ENCODE data around the gene VLDLR. TPM values are rescaled to one million over a fixed set of nuclear protein-coding genes. Genes with fewer than 3 reads are reported as not detected.

The VLDLR gene
- total RNA-seq, 2 donors from 2014 or later, result 29.5 to 38.7 TPM

DNA sequence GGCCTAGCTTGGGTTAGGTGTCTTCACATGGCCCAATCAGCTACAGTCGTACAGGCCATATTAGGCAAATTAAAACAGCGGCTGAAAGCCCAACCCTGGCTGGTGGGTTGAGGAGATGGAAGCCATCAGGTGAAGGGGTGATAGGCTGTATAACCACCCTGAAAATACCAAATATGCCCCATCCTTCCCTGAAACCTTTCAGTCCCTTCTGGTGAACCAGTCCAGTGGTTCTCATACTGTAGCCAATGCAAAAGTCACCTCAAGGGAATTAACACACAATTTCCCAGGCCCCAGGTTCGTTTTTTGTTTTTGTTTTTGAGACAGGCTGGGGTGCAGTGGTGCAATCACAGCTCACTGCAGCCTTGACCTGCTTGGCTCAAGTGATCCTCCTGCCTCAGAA, 75.9 kb downstream of the VLDLR start:
- H3K4me3 ChIP-seq (ENCODE audit: low read length), result no peak overlapping the region
- no peaks in the 10 kb centered on the region for H3K9me3 ChIP-seq (ENCODE audit: control insufficient read depth, low read length)
- no peak for DNase-seq
- no peak overlapping the region for H3K27ac ChIP-seq (ENCODE audit: low read depth, low read length)
- WGBS, 2 experiments (ENCODE audit: insufficient coverage in 1 of 2, insufficient read length in 1 of 2), result 93% methylated on average over 3 of the region's 3 CpGs; no CpG with 5 or more reads in 1 of the 2 experiments
- no peak overlapping the region for H3K4me3 Mint-ChIP-seq
- H3K4me1 ChIP-seq (ENCODE audit: control insufficient read depth, insufficient read depth, low read length), result peaks cover 13% of the 10 kb centered on the region
- no peaks in the 10 kb centered on the region for H3K36me3 ChIP-seq (ENCODE audit: control insufficient read depth, insufficient read depth, low read length)
- H3K27me3 Mint-ChIP-seq (ENCODE audit: insufficient read depth), result no peaks in the 10 kb centered on the region
- no peak overlapping the region for H3K27ac Mint-ChIP-seq
- peaks cover 3% of the 10 kb centered on the region for H3K36me3 Mint-ChIP-seq (ENCODE audit: low read depth)
- peaks cover 36% of the 10 kb centered on the region for H3K4me1 Mint-ChIP-seq
- H3K9me3 Mint-ChIP-seq, result no peaks in the 10 kb centered on the region
- H3K27me3 ChIP-seq (ENCODE audit: control insufficient read depth, insufficient read depth, low read length, poor library complexity, severe bottlenecking), result no peaks in the 10 kb centered on the region
- TF ChIP-seq, protein P1, sequence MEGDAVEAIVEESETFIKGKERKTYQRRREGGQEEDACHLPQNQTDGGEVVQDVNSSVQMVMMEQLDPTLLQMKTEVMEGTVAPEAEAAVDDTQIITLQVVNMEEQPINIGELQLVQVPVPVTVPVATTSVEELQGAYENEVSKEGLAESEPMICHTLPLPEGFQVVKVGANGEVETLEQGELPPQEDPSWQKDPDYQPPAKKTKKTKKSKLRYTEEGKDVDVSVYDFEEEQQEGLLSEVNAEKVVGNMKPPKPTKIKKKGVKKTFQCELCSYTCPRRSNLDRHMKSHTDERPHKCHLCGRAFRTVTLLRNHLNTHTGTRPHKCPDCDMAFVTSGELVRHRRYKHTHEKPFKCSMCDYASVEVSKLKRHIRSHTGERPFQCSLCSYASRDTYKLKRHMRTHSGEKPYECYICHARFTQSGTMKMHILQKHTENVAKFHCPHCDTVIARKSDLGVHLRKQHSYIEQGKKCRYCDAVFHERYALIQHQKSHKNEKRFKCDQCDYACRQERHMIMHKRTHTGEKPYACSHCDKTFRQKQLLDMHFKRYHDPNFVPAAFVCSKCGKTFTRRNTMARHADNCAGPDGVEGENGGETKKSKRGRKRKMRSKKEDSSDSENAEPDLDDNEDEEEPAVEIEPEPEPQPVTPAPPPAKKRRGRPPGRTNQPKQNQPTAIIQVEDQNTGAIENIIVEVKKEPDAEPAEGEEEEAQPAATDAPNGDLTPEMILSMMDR (conservative IDR thresholded peaks at IDR 0.05), result no peak
- H3K9ac ChIP-seq (ENCODE audit: extremely low read depth, low read length, poor library complexity, severe bottlenecking), result no peak overlapping the region

DNA sequence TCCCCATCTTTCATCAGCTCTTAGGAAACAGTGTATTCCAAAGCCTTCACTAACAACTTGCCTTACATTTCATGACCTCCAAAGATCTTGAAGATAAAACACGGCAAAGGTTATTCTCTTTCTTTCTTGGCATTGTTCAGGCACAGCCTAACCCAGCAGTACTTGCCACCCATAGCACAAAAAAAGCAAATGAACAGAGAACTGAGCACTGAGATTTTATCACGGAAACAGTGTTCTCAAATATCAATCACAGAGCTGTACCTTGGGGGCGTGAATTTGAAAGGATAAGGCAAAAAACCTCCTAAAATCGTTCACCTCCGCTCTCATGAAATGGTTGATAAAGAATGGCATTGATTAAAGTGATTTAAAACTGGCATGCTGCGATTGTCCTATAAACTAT, 78.8 kb downstream of the VLDLR start:
- Histone ChIP-seq H3K4me1 (ENCODE audit: control insufficient read depth, insufficient read depth, low read length) (peaks cover 13% of the 10 kb centered on the region), H3K27ac (ENCODE audit: low read depth, low read length) (no peak overlapping the region), H3K27me3 (ENCODE audit: control insufficient read depth, insufficient read depth, low read length, poor library complexity, severe bottlenecking) (no peaks in the 10 kb centered on the region), H3K9ac (ENCODE audit: extremely low read depth, low read length, poor library complexity, severe bottlenecking) (no peak overlapping the region), H3K4me3 (ENCODE audit: low read length) (no peak overlapping the region), H3K9me3 (ENCODE audit: control insufficient read depth, low read length) (no peaks in the 10 kb centered on the region), H3K36me3 (ENCODE audit: control insufficient read depth, insufficient read depth, low read length) (no peaks in the 10 kb centered on the region)
- Mint-ChIP-seq H3K4me1 (peaks cover 38% of the 10 kb centered on the region), H3K9me3 (no peaks in the 10 kb centered on the region), H3K36me3 (ENCODE audit: low read depth) (no peaks in the 10 kb centered on the region), H3K27ac (peak overlapping the region; percentile 18), H3K27me3 (ENCODE audit: insufficient read depth) (no peaks in the 10 kb centered on the region), H3K4me3 (no peak overlapping the region)
- TF ChIP-seq, protein P1 (conservative IDR thresholded peaks at IDR 0.05), result no peak
- 90 to 97% methylated on average over 5 to 6 of the region's 6 CpGs for WGBS, 2 experiments (ENCODE audit: insufficient coverage in 1 of 2, insufficient read length in 1 of 2)
- DNase-seq, result no peak

DNA sequence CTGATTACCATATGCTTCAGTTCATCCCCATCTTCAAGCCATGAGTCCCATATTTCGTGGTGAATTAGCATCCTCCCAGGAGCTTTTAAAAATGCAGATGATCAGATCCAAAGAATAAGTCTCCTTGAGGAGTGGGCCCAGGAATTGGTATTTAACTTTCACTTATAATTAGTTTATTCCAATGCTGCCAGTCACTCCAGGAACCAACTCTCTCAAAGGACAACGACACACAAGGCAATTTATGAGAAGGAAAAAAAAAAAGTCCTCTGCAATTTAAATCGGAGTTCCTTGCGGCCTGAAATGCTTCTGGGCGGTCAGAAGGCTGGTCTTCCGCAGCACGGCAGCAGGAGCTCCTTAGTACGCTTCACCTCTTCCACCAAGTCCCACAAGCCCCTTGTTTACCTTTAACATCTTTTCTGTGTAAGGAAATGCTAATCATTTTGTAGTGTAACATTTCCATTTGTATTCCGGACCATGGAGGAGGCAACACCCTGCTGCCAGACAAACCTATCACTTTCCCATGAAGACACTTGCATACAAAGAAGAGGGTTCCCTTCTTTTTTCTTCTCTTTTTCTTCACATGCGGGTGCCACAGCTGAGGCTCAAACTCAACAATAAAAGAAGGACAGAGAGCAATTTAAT, 79.4 kb downstream of the VLDLR start:
- H3K9ac ChIP-seq (ENCODE audit: extremely low read depth, low read length, poor library complexity, severe bottlenecking), result no peak overlapping the region
- H3K4me3 ChIP-seq (ENCODE audit: low read length), result no peak overlapping the region
- H3K27ac ChIP-seq (ENCODE audit: low read depth, low read length), result no peak overlapping the region
- peak; percentile 46 for DNase-seq
- WGBS, 2 experiments (ENCODE audit: insufficient coverage in 1 of 2, insufficient read length in 1 of 2), result 48 to 50% methylated on average over 1 to 10 of the region's 10 CpGs
- peak overlapping the region; percentile 18 for H3K27ac Mint-ChIP-seq
- no peaks in the 10 kb centered on the region for H3K36me3 ChIP-seq (ENCODE audit: control insufficient read depth, insufficient read depth, low read length)
- peaks cover 13% of the 10 kb centered on the region for H3K4me1 ChIP-seq (ENCODE audit: control insufficient read depth, insufficient read depth, low read length)
- peak overlapping the region; percentile 6 for H3K4me3 Mint-ChIP-seq
- no peaks in the 10 kb centered on the region for H3K36me3 Mint-ChIP-seq (ENCODE audit: low read depth)
- H3K9me3 ChIP-seq (ENCODE audit: control insufficient read depth, low read length), result no peaks in the 10 kb centered on the region
- H3K27me3 ChIP-seq (ENCODE audit: control insufficient read depth, insufficient read depth, low read length, poor library complexity, severe bottlenecking), result no peaks in the 10 kb centered on the region
- H3K27me3 Mint-ChIP-seq (ENCODE audit: insufficient read depth), result no peaks in the 10 kb centered on the region
- H3K4me1 Mint-ChIP-seq, result peaks cover 38% of the 10 kb centered on the region
- H3K9me3 Mint-ChIP-seq, result no peaks in the 10 kb centered on the region
- TF ChIP-seq, protein P1 (conservative IDR thresholded peaks at IDR 0.05), result no peak
